ENCODE measurements around the gene CASZ1. TPM values are rescaled to one million over a fixed set of nuclear protein-coding genes. Genes with fewer than 3 reads are reported as not detected.

The CASZ1 gene
- total RNA-seq, 2 donors from 2014 or later = 45.0 to 56.0 TPM

GRCh38 chr1:10767282-10767681 lies 29.2 kb downstream of the CASZ1 start:
- Histone ChIP-seq H3K4me1 (peaks cover 6% of the 10 kb centered on the region), H3K27ac (no peak overlapping the region), H3K9me3 (no peaks in the 10 kb centered on the region), H3K36me3 (no peaks in the 10 kb centered on the region), H3K27me3 (no peaks in the 10 kb centered on the region), H3K4me3 (no peak overlapping the region), H3K9ac (ENCODE audit: low read depth in 2 of 2, low read length in 2 of 2) (peak overlapping the region in 1 of 2 donors; percentile 34)
- DNase-seq = no peak
- TF ChIP-seq, protein P1, sequence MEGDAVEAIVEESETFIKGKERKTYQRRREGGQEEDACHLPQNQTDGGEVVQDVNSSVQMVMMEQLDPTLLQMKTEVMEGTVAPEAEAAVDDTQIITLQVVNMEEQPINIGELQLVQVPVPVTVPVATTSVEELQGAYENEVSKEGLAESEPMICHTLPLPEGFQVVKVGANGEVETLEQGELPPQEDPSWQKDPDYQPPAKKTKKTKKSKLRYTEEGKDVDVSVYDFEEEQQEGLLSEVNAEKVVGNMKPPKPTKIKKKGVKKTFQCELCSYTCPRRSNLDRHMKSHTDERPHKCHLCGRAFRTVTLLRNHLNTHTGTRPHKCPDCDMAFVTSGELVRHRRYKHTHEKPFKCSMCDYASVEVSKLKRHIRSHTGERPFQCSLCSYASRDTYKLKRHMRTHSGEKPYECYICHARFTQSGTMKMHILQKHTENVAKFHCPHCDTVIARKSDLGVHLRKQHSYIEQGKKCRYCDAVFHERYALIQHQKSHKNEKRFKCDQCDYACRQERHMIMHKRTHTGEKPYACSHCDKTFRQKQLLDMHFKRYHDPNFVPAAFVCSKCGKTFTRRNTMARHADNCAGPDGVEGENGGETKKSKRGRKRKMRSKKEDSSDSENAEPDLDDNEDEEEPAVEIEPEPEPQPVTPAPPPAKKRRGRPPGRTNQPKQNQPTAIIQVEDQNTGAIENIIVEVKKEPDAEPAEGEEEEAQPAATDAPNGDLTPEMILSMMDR (IDR thresholded peaks at IDR 0.05) = no peak
- intact Hi-C loops (cut with DNase I) = no loop called here

- peak overlapping the region; percentile 35 to 79 for H3K9ac ChIP-seq (ENCODE audit: low read depth in 2 of 2, low read length in 2 of 2)
- H3K36me3 ChIP-seq = no peaks in the 10 kb centered on the region
- H3K4me1 ChIP-seq = peaks cover 12% of the 10 kb centered on the region
- H3K9me3 ChIP-seq = no peaks in the 10 kb centered on the region
- intact Hi-C loops (cut with DNase I) = no loop called here
- TF ChIP-seq, protein P1 (IDR thresholded peaks at IDR 0.05) = no peak
- no peak overlapping the region for H3K4me3 ChIP-seq
- peak overlapping the region; percentile 62 for H3K27ac ChIP-seq
- no peaks in the 10 kb centered on the region for H3K27me3 ChIP-seq
- peak; percentile 82 for DNase-seq
These were observed 30.5 kb downstream of the CASZ1 start for GRCh38 chr1:10765734-10766478.

DNA sequence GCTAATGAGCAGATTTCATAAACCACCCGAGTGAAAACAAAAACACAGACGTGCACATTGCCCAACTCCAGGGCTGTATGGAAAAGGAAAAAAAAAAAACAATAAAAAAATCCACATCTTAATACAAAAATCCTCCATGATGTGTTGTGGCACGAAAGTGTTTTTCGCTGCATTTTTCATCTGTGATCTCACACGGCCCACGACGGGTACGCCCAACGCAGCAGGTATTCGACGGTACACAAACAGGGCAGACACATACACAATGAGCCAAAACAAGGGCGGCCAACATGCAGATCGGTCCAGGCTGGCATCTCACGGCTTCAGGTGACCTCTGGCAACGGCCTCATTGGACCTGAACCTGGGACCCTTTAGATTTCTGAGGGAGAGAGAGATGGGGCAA lies 31.1 kb downstream of the CASZ1 start:
- Histone ChIP-seq H3K27me3 (no peaks in the 10 kb centered on the region), H3K4me1 (peaks cover 18% of the 10 kb centered on the region), H3K27ac (peak overlapping the region; percentile 62), H3K36me3 (no peaks in the 10 kb centered on the region), H3K9me3 (no peaks in the 10 kb centered on the region), H3K4me3 (no peak overlapping the region), H3K9ac (ENCODE audit: low read depth in 2 of 2, low read length in 2 of 2) (peak overlapping the region; percentile 35 to 79)
- TF ChIP-seq, protein P1 (IDR thresholded peaks at IDR 0.05) = no peak
- no peak for DNase-seq
- intact Hi-C loops (cut with DNase I) = no loop called here

DNA sequence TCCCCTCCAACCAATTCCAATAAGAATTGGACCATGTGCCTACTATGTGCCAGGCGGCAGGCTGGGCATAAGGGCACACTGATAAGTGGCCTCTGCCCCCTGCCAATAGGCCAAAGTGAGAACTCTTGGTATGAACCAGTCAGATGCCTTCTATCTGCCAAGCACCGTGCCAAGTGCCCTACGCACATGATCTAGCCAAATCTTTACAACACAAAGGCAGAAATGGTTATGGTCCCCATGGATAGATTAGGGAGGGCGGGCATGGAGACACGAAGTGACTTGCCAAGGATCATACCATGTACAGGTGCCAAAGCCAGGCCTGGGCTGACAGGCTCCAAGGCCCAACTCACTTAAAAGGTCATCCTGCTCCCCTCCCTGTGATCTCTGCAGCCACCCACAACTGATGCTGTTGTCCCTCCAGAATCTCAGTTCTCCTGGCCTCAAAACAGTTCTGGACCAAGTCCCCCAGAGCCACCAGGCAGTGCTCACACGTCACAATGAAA lies 32.1 kb downstream of the CASZ1 start:
- no peaks in the 10 kb centered on the region for H3K27me3 ChIP-seq
- peaks cover 22% of the 10 kb centered on the region for H3K4me1 ChIP-seq
- DNase-seq = no peak
- H3K4me3 ChIP-seq = no peak overlapping the region
- H3K9me3 ChIP-seq = no peaks in the 10 kb centered on the region
- TF ChIP-seq, protein P1 (IDR thresholded peaks at IDR 0.05) = no peak
- H3K9ac ChIP-seq (ENCODE audit: low read depth in 2 of 2, low read length in 2 of 2) = peak overlapping the region in 1 of 2 donors; percentile 8
- H3K36me3 ChIP-seq = no peaks in the 10 kb centered on the region
- intact Hi-C loops (cut with DNase I) = no loop called here
- no peak overlapping the region for H3K27ac ChIP-seq

GRCh38 chr1:10762875-10763274 lies 33.6 kb downstream of the CASZ1 start:
- Histone ChIP-seq H3K27me3 (no peaks in the 10 kb centered on the region), H3K4me1 (peaks cover 26% of the 10 kb centered on the region), H3K27ac (peak overlapping the region; percentile 89), H3K36me3 (no peaks in the 10 kb centered on the region), H3K9me3 (no peaks in the 10 kb centered on the region), H3K4me3 (no peak overlapping the region), H3K9ac (ENCODE audit: low read depth in 2 of 2, low read length in 2 of 2) (peak overlapping the region in 1 of 2 donors; percentile 95)
- DNase-seq = peak; percentile 58
- TF ChIP-seq, protein P1 (IDR thresholded peaks at IDR 0.05) = no peak
- intact Hi-C loops (cut with DNase I) = no loop called here

Data from colonic mucosa (tissue), 4 donors.